GM19238 (cell line): ENCODE data around the gene EPHB1.
"Not testable (repeated sequence)": the region's sequence is repeated elsewhere in the genome, so short reads cannot be mapped to it uniquely, and the experiment has no call there.

Source experiments
- DNase-seq: peaks from one replicate; pipeline ENCODE4 v3.0.0; 2011; ENCODE audit warnings: low spot score; ENCODE audit not compliant: insufficient read length

The EPHB1 gene

GRCh38 chr3:134991472-134992010 is 196.5 kb downstream of the EPHB1 start:
- DNase-seq = no peak

- DNase-seq = no peak
Observed at GRCh38 chr3:134992180-134992579, 197.1 kb downstream of the EPHB1 start.

- no peak for DNase-seq
Observed at GRCh38 chr3:134992586-134992985, 197.5 kb downstream of the EPHB1 start.

GRCh38 chr3:134993011-134993410 is 198.0 kb downstream of the EPHB1 start:
- DNase-seq = no peak

GRCh38 chr3:134998158-134998557 is 203.1 kb downstream of the EPHB1 start:
- no peak for DNase-seq

- DNase-seq = no peak
Observed at GRCh38 chr3:134998855-134999254, 203.8 kb downstream of the EPHB1 start.

- DNase-seq = no peak
Observed at GRCh38 chr3:135000465-135000864, 205.4 kb downstream of the EPHB1 start.

- not testable (repeated sequence) for DNase-seq
Observed at GRCh38 chr3:135005616-135006015, 210.6 kb downstream of the EPHB1 start.

GRCh38 chr3:135007607-135008006 is 212.5 kb downstream of the EPHB1 start:
- DNase-seq = no peak

GRCh38 chr3:135008326-135008725 is 213.3 kb downstream of the EPHB1 start:
- no peak for DNase-seq

GRCh38 chr3:135009014-135009413 is 214.0 kb downstream of the EPHB1 start:
- DNase-seq = no peak

- no peak for DNase-seq
Observed at GRCh38 chr3:135012101-135012500, 217.0 kb downstream of the EPHB1 start.

GRCh38 chr3:135013206-135013605 is 218.1 kb downstream of the EPHB1 start:
- no peak for DNase-seq

GRCh38 chr3:135014566-135014965 is 219.5 kb downstream of the EPHB1 start:
- DNase-seq = no peak

- no peak for DNase-seq
Observed at GRCh38 chr3:135017003-135017893, 222.2 kb downstream of the EPHB1 start.

- DNase-seq = no peak
Observed at GRCh38 chr3:135018149-135018923, 223.3 kb downstream of the EPHB1 start.

- DNase-seq = no peak
Observed at GRCh38 chr3:135020181-135020580, 225.1 kb downstream of the EPHB1 start.

- DNase-seq = no peak
Observed at GRCh38 chr3:135023996-135024658, 229.1 kb downstream of the EPHB1 start.

GRCh38 chr3:135030768-135031615 is 235.9 kb downstream of the EPHB1 start:
- DNase-seq = not testable (repeated sequence)

- DNase-seq = no peak
Observed at GRCh38 chr3:135033737-135034136, 238.7 kb downstream of the EPHB1 start.

- DNase-seq = no peak
Observed at GRCh38 chr3:135034291-135034768, 239.3 kb downstream of the EPHB1 start.
